Glutamatergic neuron (in vitro differentiated cells): Measurements from ENCODE around the gene CIAO3. TPM values are rescaled to one million over a fixed set of nuclear protein-coding genes. Genes with fewer than 3 reads are reported as not detected.

ENCODE experiments used
- DNase-seq: peaks from one replicate; pipeline ENCODE4 v3.0.0; 2022
- H3K27ac Mint-ChIP-seq: one replicate; pipeline ENCODE4 v1.8.0; 2020; ENCODE audit warnings: mild to moderate bottlenecking, mixed read lengths, inconsistent platforms; ENCODE audit not compliant: unreplicated experiment
- H3K27me3 Mint-ChIP-seq: one replicate; pipeline ENCODE4 v1.8.0; 2020; ENCODE audit warnings: mild to moderate bottlenecking, moderate library complexity, mixed read lengths, inconsistent platforms; ENCODE audit not compliant: unreplicated experiment
- H3K36me3 Mint-ChIP-seq: one replicate; pipeline ENCODE4 v1.8.0; 2020; ENCODE audit warnings: mild to moderate bottlenecking, mixed read lengths, inconsistent platforms; ENCODE audit not compliant: unreplicated experiment
- H3K4me1 Mint-ChIP-seq: one replicate; pipeline ENCODE4 v1.8.0; 2020; ENCODE audit warnings: mild to moderate bottlenecking, low read depth, mixed read lengths, inconsistent platforms; ENCODE audit not compliant: unreplicated experiment
- H3K4me3 Mint-ChIP-seq: one replicate; pipeline ENCODE4 v1.8.0; 2020; ENCODE audit warnings: mild to moderate bottlenecking, mixed read lengths, inconsistent platforms; ENCODE audit not compliant: unreplicated experiment
- H3K9me3 Mint-ChIP-seq: one replicate; pipeline ENCODE4 v1.8.0; 2020; ENCODE audit warnings: mild to moderate bottlenecking, moderate library complexity, mixed read lengths, inconsistent platforms; ENCODE audit not compliant: unreplicated experiment
- total RNA-seq: library from RNA; stranded (reverse); fragmentation: NEBNext Ultra II Directional; extraction: Animal tissue kit (Norgen Biotek cat#: 25700); gene quantifications from one replicate; pipeline ENCODE4 v1.2.1, GENCODE V29; 2021; ENCODE audit not compliant: unreplicated experiment
- TF ChIP-seq, protein P1 (sequence below): fragments of 200-600 bp; sonication (generic); IDR thresholded peaks from one replicate; pipeline ENCODE4 v1.5.0; 2021; ENCODE audit not compliant: partially characterized antibody, unreplicated experiment

Gene CIAO3
- total RNA-seq, 1 donor from 2014 or later, result 49.5 TPM

DNA sequence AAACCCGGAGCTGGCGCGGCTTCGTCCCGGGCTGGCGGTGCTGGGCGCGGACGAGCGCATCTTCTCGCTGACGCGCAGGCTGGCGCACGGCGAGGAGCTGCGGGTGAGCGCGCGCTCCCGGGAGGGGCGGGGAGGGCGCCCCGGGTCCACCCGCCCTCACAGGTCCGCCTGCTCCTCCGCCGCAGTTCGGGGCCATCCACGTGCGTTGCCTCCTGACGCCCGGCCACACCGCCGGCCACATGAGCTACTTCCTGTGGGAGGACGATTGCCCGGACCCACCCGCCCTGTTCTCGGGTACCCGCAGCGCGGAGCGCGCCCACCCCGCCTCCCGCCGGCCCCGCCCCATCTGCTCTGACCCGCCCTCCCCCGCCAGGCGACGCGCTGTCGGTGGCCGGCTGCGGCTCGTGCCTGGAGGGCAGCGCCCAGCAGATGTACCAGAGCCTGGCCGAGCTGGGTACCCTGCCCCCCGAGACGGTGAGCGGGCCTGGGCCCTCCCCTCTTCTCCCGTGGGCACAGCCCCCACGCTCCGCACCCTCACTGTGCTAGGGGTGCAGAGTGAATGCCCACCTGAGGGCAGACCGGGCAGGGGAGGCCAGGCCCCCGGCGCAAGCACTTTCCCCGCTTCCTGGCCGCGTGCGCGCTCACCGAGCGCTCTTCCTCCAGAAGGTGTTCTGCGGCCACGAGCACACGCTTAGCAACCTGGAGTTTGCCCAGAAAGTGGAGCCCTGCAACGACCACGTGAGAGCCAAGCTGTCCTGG, 12.5 kb downstream of the CIAO3 start:
- DNase-seq, result peak; percentile 79
- no peaks in the 10 kb centered on the region for H3K36me3 Mint-ChIP-seq
- no peak overlapping the region for H3K27ac Mint-ChIP-seq
- peaks cover 6% of the 10 kb centered on the region for H3K27me3 Mint-ChIP-seq
- no peaks in the 10 kb centered on the region for H3K9me3 Mint-ChIP-seq
- no peaks in the 10 kb centered on the region for H3K4me1 Mint-ChIP-seq
- H3K4me3 Mint-ChIP-seq, result peak overlapping the region; percentile 59
- TF ChIP-seq, protein P1, sequence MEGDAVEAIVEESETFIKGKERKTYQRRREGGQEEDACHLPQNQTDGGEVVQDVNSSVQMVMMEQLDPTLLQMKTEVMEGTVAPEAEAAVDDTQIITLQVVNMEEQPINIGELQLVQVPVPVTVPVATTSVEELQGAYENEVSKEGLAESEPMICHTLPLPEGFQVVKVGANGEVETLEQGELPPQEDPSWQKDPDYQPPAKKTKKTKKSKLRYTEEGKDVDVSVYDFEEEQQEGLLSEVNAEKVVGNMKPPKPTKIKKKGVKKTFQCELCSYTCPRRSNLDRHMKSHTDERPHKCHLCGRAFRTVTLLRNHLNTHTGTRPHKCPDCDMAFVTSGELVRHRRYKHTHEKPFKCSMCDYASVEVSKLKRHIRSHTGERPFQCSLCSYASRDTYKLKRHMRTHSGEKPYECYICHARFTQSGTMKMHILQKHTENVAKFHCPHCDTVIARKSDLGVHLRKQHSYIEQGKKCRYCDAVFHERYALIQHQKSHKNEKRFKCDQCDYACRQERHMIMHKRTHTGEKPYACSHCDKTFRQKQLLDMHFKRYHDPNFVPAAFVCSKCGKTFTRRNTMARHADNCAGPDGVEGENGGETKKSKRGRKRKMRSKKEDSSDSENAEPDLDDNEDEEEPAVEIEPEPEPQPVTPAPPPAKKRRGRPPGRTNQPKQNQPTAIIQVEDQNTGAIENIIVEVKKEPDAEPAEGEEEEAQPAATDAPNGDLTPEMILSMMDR, result no peak

DNA sequence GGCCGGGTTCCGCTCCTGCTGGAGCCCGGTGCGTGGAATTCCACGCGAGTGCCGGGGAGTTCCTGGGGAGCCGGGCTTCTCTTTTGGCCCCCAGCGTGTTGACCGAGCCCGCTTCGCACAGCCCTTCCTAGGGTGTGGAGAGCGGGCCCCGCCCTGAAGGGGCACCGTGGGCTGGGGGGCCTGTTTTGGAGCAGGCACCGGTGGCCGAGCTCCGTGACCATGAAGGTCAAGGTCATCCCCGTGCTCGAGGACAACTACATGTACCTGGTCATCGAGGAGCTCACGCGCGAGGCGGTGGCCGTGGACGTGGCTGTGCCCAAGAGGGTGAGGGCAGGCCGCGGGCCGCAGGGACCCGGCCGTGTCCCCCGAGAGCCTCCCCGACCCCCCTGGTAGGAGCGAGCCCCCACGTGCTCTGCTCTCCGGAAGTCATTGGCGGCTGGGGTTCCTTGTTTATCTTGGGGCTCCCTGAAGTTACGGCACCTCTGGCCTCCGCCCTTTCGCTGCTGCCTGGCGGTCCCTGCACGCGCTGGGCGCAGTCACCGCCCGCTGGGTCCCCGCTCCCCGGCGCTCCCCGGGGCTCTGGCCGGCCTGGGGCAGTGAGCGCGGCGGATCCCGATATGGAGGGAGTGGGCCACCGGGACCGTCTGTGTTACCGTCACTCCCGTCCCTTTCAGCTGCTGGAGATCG, 13.4 kb downstream of the CIAO3 start:
- H3K27me3 Mint-ChIP-seq, result peaks cover 6% of the 10 kb centered on the region
- no peaks in the 10 kb centered on the region for H3K4me1 Mint-ChIP-seq
- H3K9me3 Mint-ChIP-seq, result no peaks in the 10 kb centered on the region
- H3K36me3 Mint-ChIP-seq, result no peaks in the 10 kb centered on the region
- TF ChIP-seq, protein P1, result no peak
- DNase-seq, result no peak
- peak overlapping the region; percentile 52 for H3K4me3 Mint-ChIP-seq
- H3K27ac Mint-ChIP-seq, result no peak overlapping the region

DNA sequence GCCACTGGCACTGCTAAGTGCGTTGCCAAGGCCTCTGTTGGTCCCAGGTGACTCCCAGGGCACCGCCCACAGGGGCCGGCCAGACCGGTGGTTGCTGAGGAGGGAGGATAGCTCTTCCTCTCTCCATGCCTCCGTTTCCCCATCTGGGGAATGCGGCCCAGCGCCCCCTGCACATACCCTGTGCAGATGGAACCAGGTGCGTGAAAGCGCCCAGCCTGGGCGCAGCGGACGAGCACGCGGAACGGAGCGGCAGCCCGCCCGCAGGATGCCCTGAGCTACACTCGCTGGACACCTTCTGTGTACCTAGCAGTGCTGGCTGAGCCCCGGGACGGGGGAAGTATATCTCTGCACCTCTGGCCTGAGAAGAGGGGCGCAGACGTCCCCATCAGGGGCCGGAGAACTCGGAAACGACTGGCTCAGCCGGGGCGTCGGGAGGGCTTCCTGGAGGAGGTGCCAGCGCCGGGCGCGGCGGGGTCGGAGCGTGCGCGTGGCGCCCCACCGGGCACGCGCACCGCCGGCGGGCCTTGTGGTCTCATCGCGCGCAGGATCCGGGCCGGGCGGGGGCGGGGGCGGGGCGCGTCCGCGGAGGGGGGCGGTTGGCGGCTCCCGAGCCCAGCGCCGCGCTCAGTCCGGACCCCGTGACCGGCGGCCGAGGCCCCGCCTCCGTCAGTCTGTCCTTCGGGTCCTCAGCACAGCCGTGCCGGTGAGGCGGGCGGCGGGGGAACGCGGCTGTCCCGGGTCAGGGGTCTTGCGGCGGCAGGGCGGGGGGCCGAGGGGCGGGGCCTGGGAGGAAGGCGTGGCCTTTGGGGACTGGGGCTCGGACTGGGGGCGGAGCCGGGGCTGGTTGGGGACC, 14.1 kb downstream of the CIAO3 start, which contains the start of the genes CCDC78 and HAGHL:
Gene CCDC78, minus strand, starts transcription at position 6 of the 853 bp plus-strand sequence. CDS start 76 bp downstream, outside the sequence.
Gene HAGHL, plus strand, starts transcription at position 669 of the 853 bp plus-strand sequence. CDS start 404 bp downstream, outside the sequence.
- H3K36me3 Mint-ChIP-seq, result no peaks in the 10 kb centered on the region
- H3K4me3 Mint-ChIP-seq, result peak within 1 kb of the TSS; percentile 63
- peak; percentile 79 for DNase-seq
- no peak within 1 kb of the TSS for H3K27ac Mint-ChIP-seq
- peaks cover 6% of the 10 kb centered on the region for H3K27me3 Mint-ChIP-seq
- no peaks in the 10 kb centered on the region for H3K9me3 Mint-ChIP-seq
- TF ChIP-seq, protein P1, result no peak
- H3K4me1 Mint-ChIP-seq, result no peaks in the 10 kb centered on the region

DNA sequence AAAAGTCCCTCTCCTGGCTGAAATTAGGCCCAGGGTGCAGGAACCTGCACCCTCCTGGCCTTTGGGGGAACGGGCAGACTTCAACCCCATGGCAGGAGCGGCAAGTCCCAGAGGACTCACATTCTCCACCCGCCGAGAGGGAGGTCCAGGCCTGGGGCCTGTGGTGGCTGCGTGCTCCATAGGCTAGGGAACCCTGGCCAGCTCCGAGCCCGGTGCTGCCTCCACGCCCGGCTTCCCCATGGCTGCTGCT, 14.7 kb downstream of the CIAO3 start:
- Mint-ChIP-seq H3K36me3 (no peaks in the 10 kb centered on the region), H3K4me3 (no peak overlapping the region), H3K9me3 (no peaks in the 10 kb centered on the region), H3K4me1 (no peaks in the 10 kb centered on the region), H3K27ac (no peak overlapping the region), H3K27me3 (peaks cover 6% of the 10 kb centered on the region)
- DNase-seq, result no peak
- TF ChIP-seq, protein P1, result no peak
